Astrocyte (in vitro differentiated cells and primary cell): ENCODE measurements around the gene WASF1.

Experiments
- CTCF ChIP-seq: IDR thresholded peaks from 2 replicates; pipeline ENCODE4 v1.5.1; 2011; ENCODE audit warnings: low read depth, mild to moderate bottlenecking, inconsistent platforms, low read length, moderate library complexity; ENCODE audit not compliant: insufficient read depth
- EZH2 ChIP-seq: IDR thresholded peaks from 2 replicates; pipeline ENCODE4 v1.6.1; 2012; ENCODE audit warnings: mild to moderate bottlenecking, low read length, inconsistent platforms; ENCODE audit not compliant: insufficient read depth

- no peak for TF ChIP-seq CTCF
- TF ChIP-seq EZH2: no peak
Observed at GRCh38 chr6:110198561-110198960, 19.1 kb upstream of the WASF1 start.
